Stimulated activated CD8-positive, alpha-beta memory T cell treated with anti-CD3 and anti-CD28 coated beads, Interleukin-12 subunit alpha, Interleukin-12 subunit beta, amount 100 ng/mL, for 24 hours (primary cell): ENCODE results near the gene IFT22.
"Not testable (repeated sequence)": the region's sequence is repeated elsewhere in the genome, so short reads cannot be mapped to it uniquely, and the experiment has no call there.

ENCODE experiments used
- DNase-seq: peaks from one replicate; pipeline ENCODE4 v3.0.0-alpha.2; 2020; ENCODE audit errors: extremely low read depth

The IFT22 gene

GRCh38 chr7:101278461-101279292, 42.9 kb downstream of the IFT22 start:
- no peak for DNase-seq

- DNase-seq = no peak
These were observed 44.5 kb downstream of the IFT22 start for GRCh38 chr7:101277155-101277554.

- no peak for DNase-seq
These were observed 48.4 kb downstream of the IFT22 start for GRCh38 chr7:101273206-101273605.

GRCh38 chr7:101271021-101271420, 50.6 kb downstream of the IFT22 start:
- no peak for DNase-seq

GRCh38 chr7:101269664-101270063, 51.9 kb downstream of the IFT22 start:
- no peak for DNase-seq

GRCh38 chr7:101265622-101266516, 55.7 kb downstream of the IFT22 start:
- DNase-seq = no peak

- DNase-seq = not testable (repeated sequence)
These were observed 57.4 kb downstream of the IFT22 start for GRCh38 chr7:101264102-101264706.
